ENCODE results near the gene YDJC.
"Not testable (repeated sequence)": the region's sequence is repeated elsewhere in the genome, so short reads cannot be mapped to it uniquely, and the experiment has no call there.

- not testable (repeated sequence) for TF ChIP-seq CTCF, POLR2A (IDR thresholded peaks at IDR 0.05)
Measured at GRCh38 chr22:21580623-21581007, 49.2 kb downstream of the YDJC start.
